ENCODE results near the gene DSCAM.
"Not testable (repeated sequence)": the region's sequence is repeated elsewhere in the genome, so short reads cannot be mapped to it uniquely, and the experiment has no call there.

DSCAM gene

DNA sequence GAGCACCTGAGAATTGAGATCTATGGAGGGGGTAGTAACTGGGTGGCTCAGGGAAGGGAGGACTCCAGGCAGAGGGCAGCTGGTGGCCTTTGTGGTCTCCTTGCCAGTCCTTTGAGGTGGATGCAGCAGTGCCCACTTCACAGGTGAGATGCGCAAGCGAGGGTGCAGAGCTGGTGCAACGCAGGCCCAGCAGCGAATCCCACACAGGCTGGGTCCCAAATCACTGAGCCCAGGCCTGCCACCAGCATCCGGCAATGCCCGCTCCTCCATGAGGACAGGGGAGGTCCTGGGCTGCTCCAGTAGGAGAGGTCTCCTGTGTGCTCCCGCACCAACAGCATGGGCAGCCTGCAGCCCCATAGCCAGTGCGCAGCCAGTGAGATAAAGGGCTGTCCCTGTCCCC lies 661.8 kb downstream of the DSCAM start:
- H3K27ac ChIP-seq (ENCODE audit: low read depth, low read length): no peak overlapping the region
- no peak overlapping the region for H3K4me3 ChIP-seq (ENCODE audit: low read depth in 1 of 5, low read length in 5 of 5)
- H3K9me3 ChIP-seq (ENCODE audit: control insufficient read depth in 5 of 5, low read length in 5 of 5): peaks cover 0 to 6% (median 0%) of the 10 kb centered on the region in 5 donors
- H3K4me1 ChIP-seq (ENCODE audit: control insufficient read depth in 5 of 5, insufficient read depth in 5 of 5, low read length in 5 of 5): no peaks in the 10 kb centered on the region
- peaks cover 0 to 9% (median 5%) of the 10 kb centered on the region in 5 donors for H3K27me3 ChIP-seq (ENCODE audit: control insufficient read depth in 5 of 5, insufficient read depth in 4 of 5, low read length in 5 of 5)
- H3K9ac ChIP-seq (ENCODE audit: low read length in 5 of 5): no peak overlapping the region
- no peaks in the 10 kb centered on the region for H3K36me3 ChIP-seq (ENCODE audit: control insufficient read depth in 5 of 5, insufficient read depth in 5 of 5, low read length in 5 of 5)

GRCh38 chr21:40182491-40182890 lies 664.5 kb downstream of the DSCAM start:
- not testable (repeated sequence) for H3K27ac ChIP-seq (ENCODE audit: low read depth, low read length); H3K4me1 ChIP-seq (ENCODE audit: control insufficient read depth in 5 of 5, insufficient read depth in 5 of 5, low read length in 5 of 5); H3K4me3 ChIP-seq (ENCODE audit: low read depth in 1 of 5, low read length in 5 of 5); H3K9me3 ChIP-seq (ENCODE audit: control insufficient read depth in 5 of 5, low read length in 5 of 5); H3K9ac ChIP-seq (ENCODE audit: low read length in 5 of 5); H3K36me3 ChIP-seq (ENCODE audit: control insufficient read depth in 5 of 5, insufficient read depth in 5 of 5, low read length in 5 of 5)
- H3K27me3 ChIP-seq (ENCODE audit: control insufficient read depth in 5 of 5, insufficient read depth in 4 of 5, low read length in 5 of 5): peaks cover 0 to 10% (median 5%) of the 10 kb centered on the region in 5 donors

GRCh38 chr21:40179166-40179565 lies 667.8 kb downstream of the DSCAM start:
- H3K27ac ChIP-seq (ENCODE audit: low read depth, low read length): no peak overlapping the region

GRCh38 chr21:40178726-40179125 lies 668.2 kb downstream of the DSCAM start:
- Histone ChIP-seq H3K27ac (ENCODE audit: low read depth, low read length) (no peak overlapping the region), H3K27me3 (ENCODE audit: control insufficient read depth in 5 of 5, insufficient read depth in 4 of 5, low read length in 5 of 5) (peaks cover 0 to 14% (median 4%) of the 10 kb centered on the region in 5 donors), H3K36me3 (ENCODE audit: control insufficient read depth in 5 of 5, insufficient read depth in 5 of 5, low read length in 5 of 5) (no peaks in the 10 kb centered on the region), H3K9me3 (ENCODE audit: control insufficient read depth in 5 of 5, low read length in 5 of 5) (peaks cover 0 to 6% (median 0%) of the 10 kb centered on the region in 5 donors), H3K4me1 (ENCODE audit: control insufficient read depth in 5 of 5, insufficient read depth in 5 of 5, low read length in 5 of 5) (no peaks in the 10 kb centered on the region), H3K4me3 (ENCODE audit: low read depth in 1 of 5, low read length in 5 of 5) (no peak overlapping the region), H3K9ac (ENCODE audit: low read length in 5 of 5) (no peak overlapping the region)

More at GRCh38 chr21:40179166-40179565, 667.8 kb downstream of the DSCAM start:
- H3K9me3 ChIP-seq (ENCODE audit: control insufficient read depth in 5 of 5, low read length in 5 of 5): peaks cover 0 to 6% (median 0%) of the 10 kb centered on the region in 5 donors
- H3K9ac ChIP-seq (ENCODE audit: low read length in 5 of 5): no peak overlapping the region
- no peaks in the 10 kb centered on the region for H3K36me3 ChIP-seq (ENCODE audit: control insufficient read depth in 5 of 5, insufficient read depth in 5 of 5, low read length in 5 of 5)
- H3K4me3 ChIP-seq (ENCODE audit: low read depth in 1 of 5, low read length in 5 of 5): no peak overlapping the region
- peaks cover 0 to 14% (median 4%) of the 10 kb centered on the region in 5 donors for H3K27me3 ChIP-seq (ENCODE audit: control insufficient read depth in 5 of 5, insufficient read depth in 4 of 5, low read length in 5 of 5)
- no peaks in the 10 kb centered on the region for H3K4me1 ChIP-seq (ENCODE audit: control insufficient read depth in 5 of 5, insufficient read depth in 5 of 5, low read length in 5 of 5)

- H3K9ac ChIP-seq (ENCODE audit: low read length in 5 of 5): no peak overlapping the region
- H3K36me3 ChIP-seq (ENCODE audit: control insufficient read depth in 5 of 5, insufficient read depth in 5 of 5, low read length in 5 of 5): no peaks in the 10 kb centered on the region
- H3K9me3 ChIP-seq (ENCODE audit: control insufficient read depth in 5 of 5, low read length in 5 of 5): peaks cover 0 to 4% (median 0%) of the 10 kb centered on the region in 5 donors
- H3K4me1 ChIP-seq (ENCODE audit: control insufficient read depth in 5 of 5, insufficient read depth in 5 of 5, low read length in 5 of 5): no peaks in the 10 kb centered on the region
- peaks cover 0 to 14% (median 4%) of the 10 kb centered on the region in 5 donors for H3K27me3 ChIP-seq (ENCODE audit: control insufficient read depth in 5 of 5, insufficient read depth in 4 of 5, low read length in 5 of 5)
- no peak overlapping the region for H3K4me3 ChIP-seq (ENCODE audit: low read depth in 1 of 5, low read length in 5 of 5)
- H3K27ac ChIP-seq (ENCODE audit: low read depth, low read length): no peak overlapping the region
Measured at GRCh38 chr21:40177979-40178378, 669.0 kb downstream of the DSCAM start.

GRCh38 chr21:40176724-40177123 lies 670.2 kb downstream of the DSCAM start:
- Histone ChIP-seq H3K9ac (ENCODE audit: low read length in 5 of 5) (no peak overlapping the region), H3K27me3 (ENCODE audit: control insufficient read depth in 5 of 5, insufficient read depth in 4 of 5, low read length in 5 of 5) (peaks cover 0 to 14% (median 4%) of the 10 kb centered on the region in 5 donors), H3K27ac (ENCODE audit: low read depth, low read length) (no peak overlapping the region), H3K4me1 (ENCODE audit: control insufficient read depth in 5 of 5, insufficient read depth in 5 of 5, low read length in 5 of 5) (no peaks in the 10 kb centered on the region), H3K9me3 (ENCODE audit: control insufficient read depth in 5 of 5, low read length in 5 of 5) (peaks cover 0 to 2% (median 0%) of the 10 kb centered on the region in 5 donors), H3K4me3 (ENCODE audit: low read depth in 1 of 5, low read length in 5 of 5) (no peak overlapping the region), H3K36me3 (ENCODE audit: control insufficient read depth in 5 of 5, insufficient read depth in 5 of 5, low read length in 5 of 5) (no peaks in the 10 kb centered on the region)

GRCh38 chr21:40173816-40174215 lies 673.1 kb downstream of the DSCAM start:
- H3K36me3 ChIP-seq (ENCODE audit: control insufficient read depth in 5 of 5, insufficient read depth in 5 of 5, low read length in 5 of 5): no peaks in the 10 kb centered on the region
- peaks cover 0 to 11% (median 7%) of the 10 kb centered on the region in 5 donors for H3K27me3 ChIP-seq (ENCODE audit: control insufficient read depth in 5 of 5, insufficient read depth in 4 of 5, low read length in 5 of 5)
- no peaks in the 10 kb centered on the region for H3K4me1 ChIP-seq (ENCODE audit: control insufficient read depth in 5 of 5, insufficient read depth in 5 of 5, low read length in 5 of 5)
- no peak overlapping the region for H3K9ac ChIP-seq (ENCODE audit: low read length in 5 of 5)
- no peaks in the 10 kb centered on the region for H3K9me3 ChIP-seq (ENCODE audit: control insufficient read depth in 5 of 5, low read length in 5 of 5)
- no peak overlapping the region for H3K27ac ChIP-seq (ENCODE audit: low read depth, low read length)
- no peak overlapping the region for H3K4me3 ChIP-seq (ENCODE audit: low read depth in 1 of 5, low read length in 5 of 5)

- Histone ChIP-seq H3K4me1 (ENCODE audit: control insufficient read depth in 5 of 5, insufficient read depth in 5 of 5, low read length in 5 of 5) (no peaks in the 10 kb centered on the region), H3K27me3 (ENCODE audit: control insufficient read depth in 5 of 5, insufficient read depth in 4 of 5, low read length in 5 of 5) (peaks cover 0 to 4% (median 0%) of the 10 kb centered on the region in 5 donors), H3K36me3 (ENCODE audit: control insufficient read depth in 5 of 5, insufficient read depth in 5 of 5, low read length in 5 of 5) (no peaks in the 10 kb centered on the region), H3K27ac (ENCODE audit: low read depth, low read length) (no peak overlapping the region), H3K9me3 (ENCODE audit: control insufficient read depth in 5 of 5, low read length in 5 of 5) (no peaks in the 10 kb centered on the region), H3K4me3 (ENCODE audit: low read depth in 1 of 5, low read length in 5 of 5) (no peak overlapping the region), H3K9ac (ENCODE audit: low read length in 5 of 5) (no peak overlapping the region)
Measured at GRCh38 chr21:40169971-40170370, 677.0 kb downstream of the DSCAM start.

DNA sequence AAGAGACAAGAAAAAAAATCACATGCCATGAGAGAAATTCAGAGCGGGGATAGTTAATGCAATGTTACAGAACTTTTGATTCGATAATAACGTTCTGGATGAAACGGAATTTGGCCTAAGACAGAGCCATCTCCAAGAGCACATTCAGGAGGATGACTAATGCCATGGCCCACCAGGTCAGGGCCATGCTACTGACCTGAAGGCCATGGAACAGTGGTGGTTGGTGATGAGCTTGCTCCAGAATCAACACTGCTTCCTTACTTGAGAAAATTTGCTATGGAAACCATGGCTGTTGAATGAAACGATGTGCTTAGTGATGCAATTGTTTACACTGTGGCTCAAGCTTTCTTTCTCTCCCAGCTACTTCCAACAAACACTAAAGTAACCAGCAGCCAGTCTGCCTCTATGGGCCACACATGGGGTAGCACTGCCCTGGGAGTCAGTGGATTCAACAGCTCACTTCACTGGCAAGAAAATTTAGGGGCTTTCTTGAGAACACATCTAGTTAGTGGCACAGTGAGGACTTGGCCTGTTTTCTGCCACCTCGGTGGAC lies 680.6 kb downstream of the DSCAM start:
- Histone ChIP-seq H3K36me3 (ENCODE audit: control insufficient read depth in 5 of 5, insufficient read depth in 5 of 5, low read length in 5 of 5) (no peaks in the 10 kb centered on the region), H3K27me3 (ENCODE audit: control insufficient read depth in 5 of 5, insufficient read depth in 4 of 5, low read length in 5 of 5) (peaks cover 2 to 6% (median 4%) of the 10 kb centered on the region in 5 donors), H3K4me3 (ENCODE audit: low read depth in 1 of 5, low read length in 5 of 5) (no peak overlapping the region), H3K9ac (ENCODE audit: low read length in 5 of 5) (no peak overlapping the region), H3K9me3 (ENCODE audit: control insufficient read depth in 5 of 5, low read length in 5 of 5) (no peaks in the 10 kb centered on the region), H3K4me1 (ENCODE audit: control insufficient read depth in 5 of 5, insufficient read depth in 5 of 5, low read length in 5 of 5) (no peaks in the 10 kb centered on the region), H3K27ac (ENCODE audit: low read depth, low read length) (no peak overlapping the region)

DNA sequence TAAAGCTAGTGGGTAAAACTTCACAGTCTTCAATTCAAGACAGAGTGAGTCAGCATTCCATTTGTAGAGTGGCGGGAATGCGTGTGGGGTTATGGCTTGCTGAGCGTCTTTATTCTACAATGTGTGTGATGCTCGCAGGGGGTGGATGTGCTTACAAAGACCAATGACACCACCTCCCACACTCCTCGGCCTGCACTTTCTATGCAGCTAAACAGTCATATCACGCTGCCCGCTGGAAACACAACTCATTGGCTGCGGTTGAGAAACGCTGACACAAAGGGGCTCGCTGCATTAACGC lies 681.2 kb downstream of the DSCAM start:
- Histone ChIP-seq H3K9me3 (ENCODE audit: control insufficient read depth in 5 of 5, low read length in 5 of 5) (no peaks in the 10 kb centered on the region), H3K36me3 (ENCODE audit: control insufficient read depth in 5 of 5, insufficient read depth in 5 of 5, low read length in 5 of 5) (no peaks in the 10 kb centered on the region), H3K27ac (ENCODE audit: low read depth, low read length) (no peak overlapping the region), H3K4me3 (ENCODE audit: low read depth in 1 of 5, low read length in 5 of 5) (no peak overlapping the region), H3K4me1 (ENCODE audit: control insufficient read depth in 5 of 5, insufficient read depth in 5 of 5, low read length in 5 of 5) (no peaks in the 10 kb centered on the region), H3K27me3 (ENCODE audit: control insufficient read depth in 5 of 5, insufficient read depth in 4 of 5, low read length in 5 of 5) (peaks cover 2 to 6% (median 5%) of the 10 kb centered on the region in 5 donors), H3K9ac (ENCODE audit: low read length in 5 of 5) (no peak overlapping the region)

Measured in subcutaneous abdominal adipose tissue (tissue), 5 donors.